ENCODE measurements around the gene MAML3.

Gene MAML3

DNA sequence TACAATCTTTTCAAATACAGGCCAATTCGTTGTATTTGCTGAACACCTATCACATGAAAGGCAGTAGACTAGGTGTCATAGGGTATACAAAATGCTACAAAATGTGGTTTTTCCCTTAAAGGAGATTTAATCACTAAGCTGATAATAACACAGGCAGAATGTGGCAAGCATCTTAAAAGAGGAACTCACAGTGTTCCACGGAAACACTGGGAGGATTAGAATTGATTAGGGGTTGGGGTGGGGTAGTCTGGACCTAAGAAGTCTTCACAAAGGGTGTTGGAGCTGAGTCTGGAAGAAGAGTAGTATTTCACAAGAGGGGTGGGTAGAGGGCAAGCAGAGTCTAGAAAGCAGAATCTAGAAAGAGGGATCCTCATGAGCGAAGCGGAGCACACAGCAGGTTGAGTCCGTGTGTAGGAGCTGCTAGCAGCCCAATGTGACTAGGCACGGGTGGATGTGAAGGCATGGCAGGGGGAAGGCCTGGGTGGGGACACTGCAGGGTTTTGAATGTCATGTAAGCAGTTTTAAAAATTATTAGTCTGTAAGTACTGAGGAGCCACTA, 364.8 kb downstream of the MAML3 start:
- peaks cover 37% of the 10 kb centered on the region for H3K27me3 Mint-ChIP-seq (ENCODE audit: low read depth)
- no peak for DNase-seq (ENCODE audit: low spot score)

DNA sequence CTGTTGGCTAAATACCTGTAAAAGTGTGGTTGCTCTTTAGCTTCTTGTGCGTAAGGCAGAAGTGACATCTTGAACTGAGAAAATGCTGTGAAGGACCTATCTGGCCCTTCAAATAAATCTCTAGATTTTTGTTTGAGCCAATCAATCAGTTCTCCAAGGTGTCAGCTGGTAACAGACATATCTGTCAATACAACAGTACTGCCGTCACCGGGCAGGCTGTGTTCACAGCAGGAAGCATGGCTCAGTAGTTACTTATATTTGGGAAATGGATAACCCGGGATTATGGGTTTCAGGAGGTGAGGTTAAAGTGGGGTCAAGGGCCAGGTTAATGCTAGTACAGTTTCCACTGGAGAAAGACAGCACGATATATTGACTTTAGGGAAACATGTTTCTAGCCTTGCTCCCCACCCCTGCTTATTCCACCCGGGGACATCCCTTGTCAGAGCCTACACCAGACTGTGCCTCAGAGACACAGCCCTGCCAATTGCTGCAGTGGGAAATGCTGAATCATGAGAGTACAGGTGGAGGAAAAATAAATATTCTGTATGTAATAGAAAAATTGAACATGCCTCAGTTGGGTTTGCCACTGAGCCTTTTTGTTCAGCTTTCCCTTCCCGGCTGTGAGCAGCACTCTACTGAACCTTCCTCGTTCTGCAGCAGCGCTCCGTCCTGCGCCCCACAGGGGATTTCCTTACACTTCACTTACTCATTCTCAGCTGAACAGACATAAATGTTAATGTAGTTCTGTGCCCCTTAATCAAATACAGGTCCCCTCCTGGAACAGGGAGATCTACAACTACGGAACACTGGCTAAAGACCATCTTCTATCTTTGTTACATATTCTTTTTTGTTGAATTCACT, 367.3 kb downstream of the MAML3 start:
- Mint-ChIP-seq H3K9me3 (no peaks in the 10 kb centered on the region), H3K4me1 (ENCODE audit: low read depth) (peaks cover 8% of the 10 kb centered on the region), H3K4me3 (no peak overlapping the region), H3K27me3 (ENCODE audit: low read depth) (peaks cover 29% of the 10 kb centered on the region), H3K27ac (no peak overlapping the region), H3K36me3 (ENCODE audit: low read depth) (no peaks in the 10 kb centered on the region)
- no peak for DNase-seq (ENCODE audit: low spot score)

More for the DNA sequence above, 364.8 kb downstream of the MAML3 start:
- no peaks in the 10 kb centered on the region for H3K36me3 Mint-ChIP-seq (ENCODE audit: low read depth)
- peaks cover 8% of the 10 kb centered on the region for H3K4me1 Mint-ChIP-seq (ENCODE audit: low read depth)
- H3K4me3 Mint-ChIP-seq = no peak overlapping the region
- no peak overlapping the region for H3K27ac Mint-ChIP-seq
- no peaks in the 10 kb centered on the region for H3K9me3 Mint-ChIP-seq

DNA sequence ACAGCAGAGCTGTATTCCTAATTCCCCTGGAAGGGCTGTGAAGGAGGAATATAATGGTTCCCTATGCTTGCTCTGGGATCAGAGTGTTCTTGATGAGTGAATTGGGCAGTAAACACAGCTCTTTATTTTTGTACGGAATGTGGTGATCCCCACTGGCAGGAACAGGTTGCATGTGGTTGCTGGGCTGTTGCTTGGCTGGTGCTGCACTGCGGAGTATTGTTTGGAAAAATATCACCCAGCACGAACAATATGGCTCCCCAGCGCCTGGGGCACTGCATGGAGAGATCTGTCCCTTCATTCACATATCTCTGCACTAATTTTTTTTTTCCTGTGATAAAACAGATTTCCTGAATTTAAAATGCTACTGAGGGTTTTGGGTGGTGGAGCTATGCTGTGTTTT, 368.6 kb downstream of the MAML3 start:
- Mint-ChIP-seq H3K27ac (no peak overlapping the region), H3K9me3 (no peaks in the 10 kb centered on the region), H3K36me3 (ENCODE audit: low read depth) (no peaks in the 10 kb centered on the region), H3K4me3 (no peak overlapping the region), H3K4me1 (ENCODE audit: low read depth) (peaks cover 6% of the 10 kb centered on the region), H3K27me3 (ENCODE audit: low read depth) (peaks cover 24% of the 10 kb centered on the region)
- no peak for DNase-seq (ENCODE audit: low spot score)

DNA sequence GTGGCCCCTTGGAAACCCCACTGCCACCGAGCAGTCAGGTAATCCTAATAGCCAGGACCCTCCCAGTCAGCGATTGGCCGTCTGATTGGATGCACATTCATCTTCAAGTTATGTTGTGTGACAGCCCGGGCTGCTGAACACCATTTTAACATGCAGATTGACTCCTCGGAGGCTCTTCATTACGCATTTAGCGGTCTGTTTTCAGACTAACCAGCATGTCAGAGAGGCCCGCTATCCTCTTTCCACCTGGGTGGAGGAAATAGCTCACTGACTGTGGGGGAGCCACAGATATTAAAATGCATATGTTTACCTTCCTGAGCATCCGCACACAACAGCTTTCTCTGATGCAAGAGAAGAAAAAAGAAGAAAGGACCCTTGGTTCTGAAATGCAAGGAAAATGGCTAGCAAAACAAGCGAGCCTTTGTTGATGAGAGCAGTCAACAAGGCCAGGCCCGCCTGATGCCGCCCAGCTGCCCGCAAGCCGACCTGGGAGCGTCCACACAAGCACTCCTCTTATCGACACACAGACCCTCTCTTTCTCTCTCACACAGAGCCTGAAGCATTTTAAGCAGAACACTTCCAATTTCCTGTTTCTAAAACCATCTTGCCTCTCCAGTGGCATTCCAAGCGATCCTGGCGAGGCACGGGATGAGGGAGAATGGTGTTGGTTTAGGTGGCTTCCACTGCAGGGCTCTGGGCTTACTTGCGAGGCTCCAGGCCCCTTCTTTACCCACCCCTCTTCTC, 370.1 kb downstream of the MAML3 start:
- DNase-seq (ENCODE audit: low spot score) = no peak
- peaks cover 6% of the 10 kb centered on the region for H3K4me1 Mint-ChIP-seq (ENCODE audit: low read depth)
- H3K36me3 Mint-ChIP-seq (ENCODE audit: low read depth) = no peaks in the 10 kb centered on the region
- H3K27me3 Mint-ChIP-seq (ENCODE audit: low read depth) = peaks cover 15% of the 10 kb centered on the region
- no peak overlapping the region for H3K4me3 Mint-ChIP-seq
- no peak overlapping the region for H3K27ac Mint-ChIP-seq
- H3K9me3 Mint-ChIP-seq = no peaks in the 10 kb centered on the region

DNA sequence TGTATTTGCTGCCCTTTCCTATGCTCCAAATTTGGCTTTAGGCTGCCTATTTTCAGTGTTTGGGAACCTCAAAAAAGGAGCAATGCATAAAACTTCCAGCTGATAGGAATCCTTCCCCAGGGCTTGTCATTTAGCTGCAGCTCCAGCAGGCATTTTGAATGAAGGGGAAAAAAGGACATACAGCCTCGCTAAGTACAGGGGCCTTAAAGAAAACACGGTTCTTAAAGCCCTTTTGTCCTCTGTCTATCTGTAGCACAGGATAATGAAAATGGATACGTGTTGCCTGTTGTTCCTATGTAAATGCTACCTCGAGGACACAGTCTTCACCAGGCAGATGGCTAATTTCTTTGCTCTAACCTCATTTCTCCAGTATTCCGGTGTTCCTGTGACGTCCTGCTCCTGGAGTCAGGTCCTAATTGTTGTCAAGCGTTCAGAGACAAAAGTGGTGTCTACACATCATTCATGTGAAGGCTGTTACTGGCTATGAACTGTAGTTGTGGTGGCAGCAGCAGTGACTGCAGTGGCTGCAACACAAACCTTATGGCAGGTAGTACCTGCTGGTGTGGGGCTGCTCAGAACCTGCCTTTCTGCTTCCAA, 371.0 kb downstream of the MAML3 start:
- H3K27me3 Mint-ChIP-seq (ENCODE audit: low read depth) = peaks cover 9% of the 10 kb centered on the region
- no peak overlapping the region for H3K27ac Mint-ChIP-seq
- H3K9me3 Mint-ChIP-seq = no peaks in the 10 kb centered on the region
- DNase-seq (ENCODE audit: low spot score) = no peak
- H3K4me3 Mint-ChIP-seq = no peak overlapping the region
- no peaks in the 10 kb centered on the region for H3K4me1 Mint-ChIP-seq (ENCODE audit: low read depth)
- H3K36me3 Mint-ChIP-seq (ENCODE audit: low read depth) = no peaks in the 10 kb centered on the region

DNA sequence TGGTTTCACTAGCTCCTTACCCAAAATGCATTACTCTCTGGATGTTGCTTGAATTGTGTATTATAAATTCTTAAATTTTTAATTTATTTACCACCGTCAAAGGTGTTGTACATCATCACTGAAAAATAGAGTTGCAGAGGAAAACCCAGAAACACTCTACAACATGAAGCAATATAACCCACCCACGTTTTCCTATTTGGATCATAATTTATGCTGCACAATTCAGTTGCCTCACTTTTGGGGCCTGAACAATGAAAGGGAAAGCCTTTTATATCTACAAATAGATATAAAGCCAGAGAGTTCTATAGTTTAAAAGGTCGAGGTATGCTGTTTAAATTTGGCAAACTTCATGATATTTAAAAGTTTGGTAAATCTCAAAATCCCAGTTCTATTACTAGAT, 372.9 kb downstream of the MAML3 start:
- no peaks in the 10 kb centered on the region for H3K4me1 Mint-ChIP-seq (ENCODE audit: low read depth)
- DNase-seq (ENCODE audit: low spot score) = no peak
- peaks cover 7% of the 10 kb centered on the region for H3K27me3 Mint-ChIP-seq (ENCODE audit: low read depth)
- no peak overlapping the region for H3K27ac Mint-ChIP-seq
- no peak overlapping the region for H3K4me3 Mint-ChIP-seq
- no peaks in the 10 kb centered on the region for H3K9me3 Mint-ChIP-seq
- no peaks in the 10 kb centered on the region for H3K36me3 Mint-ChIP-seq (ENCODE audit: low read depth)

DNA sequence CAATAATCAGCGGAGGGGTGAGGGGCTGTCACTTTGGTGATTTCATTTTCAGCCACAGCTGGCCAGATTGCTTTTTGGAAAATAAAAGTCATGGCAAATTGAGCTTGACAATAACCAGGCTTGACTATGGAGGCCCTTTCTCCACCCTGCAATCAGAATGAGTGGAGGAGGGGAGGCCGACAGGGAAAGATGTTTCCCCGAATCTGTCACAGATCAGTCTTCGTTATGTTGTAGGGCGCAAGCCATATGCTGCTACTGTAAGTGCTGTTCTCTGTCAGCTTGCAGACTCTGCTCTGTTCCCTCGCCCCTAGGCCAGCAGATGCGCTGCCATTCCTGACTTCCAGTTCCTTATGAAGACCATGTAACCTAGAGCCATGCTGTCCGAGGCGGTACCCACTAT, 374.3 kb downstream of the MAML3 start:
- Mint-ChIP-seq H3K36me3 (ENCODE audit: low read depth) (no peaks in the 10 kb centered on the region), H3K9me3 (no peaks in the 10 kb centered on the region), H3K27me3 (ENCODE audit: low read depth) (peaks cover 5% of the 10 kb centered on the region), H3K4me1 (ENCODE audit: low read depth) (no peaks in the 10 kb centered on the region), H3K4me3 (no peak overlapping the region), H3K27ac (no peak overlapping the region)
- DNase-seq (ENCODE audit: low spot score) = no peak

DNA sequence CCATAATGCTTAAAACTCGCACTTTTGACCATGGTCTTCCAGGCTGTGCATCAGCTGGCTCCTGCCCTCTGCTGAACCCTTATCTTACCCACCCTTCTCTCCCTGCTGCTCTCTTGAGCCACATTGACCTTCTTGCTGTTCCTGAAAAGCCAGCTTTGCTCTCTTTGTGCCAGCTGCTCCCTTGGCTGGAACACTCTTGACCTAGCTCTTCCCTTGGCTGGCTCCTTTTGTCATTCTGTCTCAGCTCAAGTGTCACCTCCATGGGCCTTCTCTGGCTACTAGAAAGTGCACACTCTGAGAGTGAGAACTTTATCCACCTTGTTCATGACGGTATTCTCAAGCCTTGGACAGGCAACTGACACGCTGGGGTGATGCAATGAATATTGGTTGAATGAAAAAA, 376.2 kb downstream of the MAML3 start:
- Mint-ChIP-seq H3K27me3 (ENCODE audit: low read depth) (peaks cover 8% of the 10 kb centered on the region), H3K4me3 (no peak overlapping the region), H3K9me3 (no peaks in the 10 kb centered on the region), H3K27ac (no peak overlapping the region), H3K4me1 (ENCODE audit: low read depth) (no peaks in the 10 kb centered on the region), H3K36me3 (ENCODE audit: low read depth) (no peaks in the 10 kb centered on the region)
- no peak for DNase-seq (ENCODE audit: low spot score)

DNA sequence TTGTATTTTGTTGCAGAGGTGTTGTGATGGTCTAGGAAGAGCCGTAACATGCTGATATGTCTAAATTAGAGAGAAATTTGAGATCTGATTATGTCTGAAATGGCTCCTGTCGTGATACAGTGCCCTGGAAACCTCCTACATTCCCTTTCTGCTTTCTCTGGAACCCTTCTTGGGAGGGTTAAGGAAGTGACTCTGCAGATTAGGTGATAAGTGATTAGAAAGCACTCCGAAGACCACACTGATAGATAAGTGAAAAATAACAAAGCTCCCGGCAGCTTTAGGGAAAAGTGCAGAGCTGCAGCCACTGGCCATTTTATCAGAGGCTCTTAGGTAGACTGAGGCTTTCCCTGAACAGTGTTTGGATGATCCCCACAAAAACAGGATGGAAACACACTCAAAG, 377.7 kb downstream of the MAML3 start:
- Mint-ChIP-seq H3K9me3 (no peaks in the 10 kb centered on the region), H3K4me3 (no peak overlapping the region), H3K27ac (no peak overlapping the region), H3K4me1 (ENCODE audit: low read depth) (no peaks in the 10 kb centered on the region), H3K27me3 (ENCODE audit: low read depth) (peaks cover 8% of the 10 kb centered on the region), H3K36me3 (ENCODE audit: low read depth) (no peaks in the 10 kb centered on the region)
- no peak for DNase-seq (ENCODE audit: low spot score)

DNA sequence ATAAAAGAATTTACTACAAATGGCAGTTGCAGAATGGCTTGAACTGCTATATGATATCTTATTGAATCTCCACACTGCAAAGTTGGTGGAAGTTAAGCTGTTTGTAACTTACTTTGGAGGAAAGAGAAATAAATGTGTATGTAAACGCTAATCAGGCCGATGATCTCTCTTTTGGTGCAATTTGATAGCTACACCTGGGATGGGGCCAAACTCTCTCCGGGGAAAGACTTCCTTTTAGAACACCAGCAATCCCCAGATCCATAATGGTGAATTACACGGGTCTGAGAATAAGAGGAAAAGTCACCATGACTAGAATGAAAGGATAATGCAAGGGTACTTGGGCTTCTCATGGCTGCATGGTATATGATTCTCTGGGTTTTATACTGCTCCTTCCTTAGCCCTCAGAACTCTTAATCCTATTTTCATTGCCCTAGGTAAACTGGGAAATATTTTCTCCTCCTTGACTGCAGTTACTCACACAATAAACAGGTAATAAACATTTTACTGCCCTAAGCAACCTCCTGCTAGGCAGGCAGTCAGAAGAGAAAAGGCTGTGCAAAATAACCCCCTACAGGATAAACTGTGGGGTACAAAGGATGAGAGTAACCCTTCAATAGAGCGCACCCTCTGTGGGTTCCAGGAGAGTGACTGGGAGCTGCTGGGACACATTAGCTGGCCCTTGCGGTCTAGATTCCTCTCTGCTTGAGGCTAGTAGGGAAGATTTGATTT, 379.1 kb downstream of the MAML3 start:
- no peaks in the 10 kb centered on the region for H3K4me1 Mint-ChIP-seq (ENCODE audit: low read depth)
- H3K27ac Mint-ChIP-seq = no peak overlapping the region
- H3K27me3 Mint-ChIP-seq (ENCODE audit: low read depth) = peaks cover 8% of the 10 kb centered on the region
- H3K4me3 Mint-ChIP-seq = no peak overlapping the region
- no peak for DNase-seq (ENCODE audit: low spot score)
- no peaks in the 10 kb centered on the region for H3K36me3 Mint-ChIP-seq (ENCODE audit: low read depth)
- no peaks in the 10 kb centered on the region for H3K9me3 Mint-ChIP-seq

DNA sequence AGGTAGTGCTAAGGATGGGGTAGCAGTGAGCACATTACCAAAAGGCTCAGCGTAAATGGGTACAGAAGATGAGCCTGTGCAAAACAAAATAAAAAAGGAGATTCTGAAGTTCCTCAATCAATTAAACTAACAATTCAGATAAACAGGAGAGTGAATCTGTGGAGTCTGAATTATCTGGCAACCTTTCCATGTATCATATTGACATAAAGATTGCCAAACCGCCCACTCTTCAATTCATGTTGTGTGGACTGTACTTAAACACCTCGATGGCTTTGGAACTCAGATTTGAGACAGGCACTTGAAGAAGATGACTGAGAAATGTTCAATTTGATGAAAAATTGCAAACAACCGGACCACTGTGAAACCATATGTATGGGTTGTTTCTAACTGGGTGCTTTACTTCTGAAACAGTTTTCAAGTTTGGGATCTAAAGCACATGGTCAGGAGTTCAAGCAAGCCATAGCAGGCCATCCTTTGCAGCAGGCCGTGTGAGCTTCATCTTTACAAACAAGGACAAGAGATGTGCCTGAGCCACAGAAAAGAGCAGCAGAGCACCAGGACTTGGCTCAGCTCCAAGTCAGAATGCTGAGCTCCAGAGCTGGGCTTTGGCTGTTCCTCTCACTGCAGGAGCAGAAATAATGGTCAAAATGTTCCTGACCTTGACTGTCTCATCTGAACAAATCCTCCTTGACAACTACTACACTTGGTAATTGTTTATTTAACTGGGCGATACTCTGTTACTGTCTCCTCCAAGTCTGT, 380.2 kb downstream of the MAML3 start:
- Mint-ChIP-seq H3K4me1 (ENCODE audit: low read depth) (no peaks in the 10 kb centered on the region), H3K36me3 (ENCODE audit: low read depth) (no peaks in the 10 kb centered on the region), H3K27me3 (ENCODE audit: low read depth) (peaks cover 8% of the 10 kb centered on the region), H3K27ac (no peak overlapping the region), H3K4me3 (no peak overlapping the region), H3K9me3 (no peaks in the 10 kb centered on the region)
- DNase-seq (ENCODE audit: low spot score) = no peak

DNA sequence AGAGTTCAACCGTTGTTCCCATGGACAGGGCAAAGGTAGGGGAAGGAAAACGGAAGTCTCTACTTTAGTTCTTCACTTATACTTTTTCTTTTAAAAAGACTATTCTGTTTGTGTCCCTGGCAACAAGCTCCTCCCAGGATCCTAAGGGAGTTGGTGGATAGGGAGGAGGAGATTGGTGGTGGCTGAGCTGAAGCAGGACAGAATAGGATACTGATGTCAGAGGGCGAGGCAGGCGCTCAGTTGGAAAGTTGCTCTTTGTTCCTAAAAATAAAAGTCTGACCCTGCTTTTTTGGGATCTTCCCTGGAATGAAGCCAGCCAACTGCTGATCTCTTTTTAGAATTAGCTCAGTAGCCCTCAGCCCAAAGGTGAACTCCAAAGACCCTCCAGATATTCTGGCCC, 383.6 kb downstream of the MAML3 start:
- no peaks in the 10 kb centered on the region for H3K4me1 Mint-ChIP-seq (ENCODE audit: low read depth)
- no peaks in the 10 kb centered on the region for H3K36me3 Mint-ChIP-seq (ENCODE audit: low read depth)
- H3K4me3 Mint-ChIP-seq = no peak overlapping the region
- H3K27ac Mint-ChIP-seq = no peak overlapping the region
- no peaks in the 10 kb centered on the region for H3K9me3 Mint-ChIP-seq
- no peak for DNase-seq (ENCODE audit: low spot score)
- peaks cover 13% of the 10 kb centered on the region for H3K27me3 Mint-ChIP-seq (ENCODE audit: low read depth)

DNA sequence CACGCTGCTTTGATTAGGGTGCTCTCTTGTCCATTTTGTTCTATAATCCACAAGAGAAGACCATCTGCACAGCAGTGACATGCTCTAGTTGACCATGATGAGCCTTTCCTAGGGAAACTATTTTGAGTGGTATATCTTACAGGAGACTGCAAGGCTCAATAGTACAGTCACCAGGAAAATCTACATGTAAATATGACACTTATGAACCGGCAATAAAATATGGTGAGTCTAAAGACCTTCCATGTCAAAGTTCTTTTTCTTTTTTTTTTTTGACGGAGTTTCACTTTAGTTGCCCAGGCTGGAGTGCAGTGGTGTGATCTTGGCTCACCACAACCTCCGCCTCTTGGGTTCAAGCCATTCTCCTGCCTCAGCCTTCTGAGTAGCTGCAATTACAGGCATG, 384.6 kb downstream of the MAML3 start:
- no peaks in the 10 kb centered on the region for H3K4me1 Mint-ChIP-seq (ENCODE audit: low read depth)
- no peaks in the 10 kb centered on the region for H3K36me3 Mint-ChIP-seq (ENCODE audit: low read depth)
- H3K27me3 Mint-ChIP-seq (ENCODE audit: low read depth) = peaks cover 12% of the 10 kb centered on the region
- H3K4me3 Mint-ChIP-seq = no peak overlapping the region
- no peak overlapping the region for H3K27ac Mint-ChIP-seq
- no peaks in the 10 kb centered on the region for H3K9me3 Mint-ChIP-seq
- DNase-seq (ENCODE audit: low spot score) = no peak
